Measurements from ENCODE around the gene TOMM5.

DNA sequence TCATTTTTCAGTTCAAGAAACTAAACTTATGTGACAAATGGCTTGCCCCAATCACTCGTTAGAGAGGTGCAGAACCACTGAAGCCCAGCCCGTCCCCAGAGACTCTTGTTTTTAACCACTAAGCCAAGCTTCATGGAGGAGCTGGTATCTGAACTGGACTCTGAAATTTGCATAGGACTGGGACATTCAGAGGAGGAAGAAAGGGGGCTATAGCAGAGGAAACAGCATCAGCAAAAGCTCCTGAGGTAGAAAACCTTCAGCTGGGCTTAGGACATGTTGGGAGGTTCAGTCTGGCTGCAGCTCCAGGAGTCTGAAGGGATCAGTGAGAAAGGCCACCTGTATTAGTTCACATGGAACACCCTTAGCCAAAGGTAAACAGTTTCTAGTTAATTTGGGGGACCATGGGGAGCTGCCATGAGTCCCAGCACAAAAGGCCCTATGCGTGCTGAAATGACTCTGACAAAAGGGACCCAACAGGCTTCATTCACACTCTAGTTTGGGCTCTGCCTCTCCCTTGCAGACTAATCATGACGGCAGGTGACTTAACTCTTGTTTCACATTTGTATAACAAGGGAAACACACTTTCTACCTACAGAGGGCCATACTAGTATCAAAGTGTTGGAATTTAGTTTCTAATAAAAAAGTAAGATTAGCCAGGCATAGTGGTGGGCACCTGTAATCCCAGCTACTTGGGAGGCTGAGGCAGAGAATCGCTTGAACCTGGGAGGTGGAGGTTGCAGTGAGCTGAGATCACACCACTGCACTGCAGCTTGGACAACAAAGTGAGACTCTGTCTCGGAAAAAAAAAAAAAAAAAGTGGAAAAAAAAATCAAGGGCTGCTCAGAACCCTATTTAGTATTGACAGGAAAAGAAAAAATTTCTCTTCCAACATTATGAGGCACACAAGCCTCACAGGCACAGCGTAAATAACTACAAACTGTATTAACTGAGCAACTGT is 26.5 kb downstream of the TOMM5 start:
- no peak for TF ChIP-seq POLR2AphosphoS5 (IDR thresholded peaks at IDR 0.05; ENCODE audit: borderline replicate concordance, low read depth, low read length)
- no peak for TF ChIP-seq EZH2 (IDR thresholded peaks at IDR 0.05)
